ENCODE results near the gene HTT. TPM values are rescaled to one million over a fixed set of nuclear protein-coding genes. Genes with fewer than 3 reads are reported as not detected.

HTT gene
- total and polyA plus RNA-seq, 2 of the 13 experiments (the other 11 are each of a cell fraction or from before 2014, with no cell fraction given): 17.5 to 19.5 TPM

- H3K4me1 ChIP-seq (ENCODE audit: insufficient read depth, low read length): peaks cover 17% of the 10 kb centered on the region
- TF ChIP-seq ZNF569 (CRISPR knock-in tag; IDR thresholded peaks at IDR 0.05; ENCODE audit: borderline replicate concordance): no peak
- TF ChIP-seq REST (IDR thresholded peaks at IDR 0.05; ENCODE audit: borderline replicate concordance in 1 of 2, low read depth in 1 of 2, low read length in 2 of 2): no peak
- TF ChIP-seq MED13 (CRISPR knock-in tag; IDR thresholded peaks at IDR 0.05): no peak
- no peak for TF ChIP-seq FLYWCH1 (CRISPR knock-in tag; IDR thresholded peaks at IDR 0.05)
- no peak for TF ChIP-seq ZNF562 (CRISPR knock-in tag; IDR thresholded peaks at IDR 0.05; ENCODE audit: borderline replicate concordance)
- TF ChIP-seq ZSCAN9 (CRISPR knock-in tag; IDR thresholded peaks at IDR 0.05; ENCODE audit: borderline replicate concordance): no peak
- no peak for TF ChIP-seq HHEX (CRISPR knock-in tag; IDR thresholded peaks at IDR 0.05)
- TF ChIP-seq ZNF550 (CRISPR knock-in tag; IDR thresholded peaks at IDR 0.05; ENCODE audit: borderline replicate concordance): no peak
- no peak for TF ChIP-seq SP4 (CRISPR knock-in tag; IDR thresholded peaks at IDR 0.05)
- TF ChIP-seq ZNF580 (CRISPR knock-in tag; IDR thresholded peaks at IDR 0.05; ENCODE audit: borderline replicate concordance, low read depth): no peak
- no peak for TF ChIP-seq ZNF768 (CRISPR knock-in tag; IDR thresholded peaks at IDR 0.05)
- TF ChIP-seq CBFB (CRISPR knock-in tag; IDR thresholded peaks at IDR 0.05): no peak
- no peak for TF ChIP-seq POLR2AphosphoS5 (IDR thresholded peaks at IDR 0.05; ENCODE audit: low read depth, low read length)
- TF ChIP-seq ZNF777 (CRISPR knock-in tag; IDR thresholded peaks at IDR 0.05): no peak
- no peak for TF ChIP-seq YEATS2 (CRISPR knock-in tag; IDR thresholded peaks at IDR 0.05; ENCODE audit: borderline replicate concordance)
- no peak overlapping the region for H3K4me3 ChIP-seq (replicated peaks in 1 of 3; ENCODE audit: insufficient read depth in 1 of 3, low read depth in 2 of 3, low read length in 3 of 3)
- BruUV-seq (replicated peaks): no TSS peak
- H4K20me1 ChIP-seq (ENCODE audit: insufficient read depth, low read length): no peaks in the 10 kb centered on the region
- in situ Hi-C loops (cut with HindIII; ENCODE audit: extremely low pct_ligation_motif_present, low pct_unique_long_range_greater_than_20kb): no loop called here
- H3K4me2 ChIP-seq (ENCODE audit: low read depth, low read length): no peak overlapping the region
- no peaks in the 10 kb centered on the region for H3K9me3 ChIP-seq (ENCODE audit: low read length)
- ChIA-PET POLR2A (no interaction called here), CTCF (ENCODE audit: low intra/inter-chr PET ratio, low total read pairs) (no interaction called here)
- peaks cover 33 to 63% of the 10 kb centered on the region in 2 experiments for H3K36me3 ChIP-seq (replicated peaks in 1 of 2; ENCODE audit: control insufficient read depth in 1 of 2, insufficient read depth in 2 of 2, low read length in 2 of 2)
- no peak for DNase-seq (ENCODE audit: low spot score)
- no peak for ATAC-seq
- no peak overlapping the region for H3K9ac ChIP-seq (ENCODE audit: insufficient read depth, low read depth, low read length)
- H2AFZ ChIP-seq (ENCODE audit: low read length): no peak overlapping the region
- no peak for FAIRE-seq
- intact Hi-C loops (cut with micrococcal nuclease; ENCODE audit: unreplicated experiment): no loop called here
- 100% methylated on average over 7 of the region's 14 CpGs for WGBS (ENCODE audit: low lambda C conversion rate)
- H3K27ac ChIP-seq (ENCODE audit: extremely low read length, insufficient read depth, low read length): no peak overlapping the region
- H3K27me3 ChIP-seq (ENCODE audit: control insufficient read depth in 1 of 2, insufficient read depth in 2 of 2, low read length in 2 of 2): no peaks in the 10 kb centered on the region
- H3K79me2 ChIP-seq (ENCODE audit: insufficient read depth, low read length): no peaks in the 10 kb centered on the region
These were observed 160.5 kb downstream of the HTT start for GRCh38 chr4:3235030-3235345.

Measured in HepG2 (cell line).